ENCODE results near the gene ALG12.

ALG12 gene

GRCh38 chr22:49926916-49927315, 8.7 kb upstream of the ALG12 start:
- TF ChIP-seq FOXP2 (optimal IDR thresholded peaks at IDR 0.05; ENCODE audit: borderline replicate concordance, extremely low read depth, extremely low read length, insufficient read depth): no peak
- TF ChIP-seq POLR2AphosphoS5 (IDR thresholded peaks at IDR 0.05; ENCODE audit: low read depth, low read length): no peak
- no peak for TF ChIP-seq SIN3A (IDR thresholded peaks at IDR 0.05; ENCODE audit: borderline replicate concordance, insufficient read depth, low read length)

- TF ChIP-seq REST (IDR thresholded peaks at IDR 0.05; ENCODE audit: insufficient read depth in 1 of 2, low read depth in 2 of 2, low read length in 2 of 2) (no peak), FOXP2 (optimal IDR thresholded peaks at IDR 0.05; ENCODE audit: borderline replicate concordance, extremely low read depth, extremely low read length, insufficient read depth) (no peak), TAF1 (IDR thresholded peaks at IDR 0.05; ENCODE audit: borderline replicate concordance, insufficient read depth, low read length) (no peak), POLR2AphosphoS5 (IDR thresholded peaks at IDR 0.05; ENCODE audit: low read depth, low read length) (no peak), SIN3A (IDR thresholded peaks at IDR 0.05; ENCODE audit: borderline replicate concordance, insufficient read depth, low read length) (no peak)
Observed at GRCh38 chr22:49925525-49926128, 7.4 kb upstream of the ALG12 start.

- TF ChIP-seq REST (IDR thresholded peaks at IDR 0.05; ENCODE audit: insufficient read depth in 1 of 2, low read depth in 2 of 2, low read length in 2 of 2) (no peak), TAF1 (IDR thresholded peaks at IDR 0.05; ENCODE audit: borderline replicate concordance, insufficient read depth, low read length) (no peak), POLR2AphosphoS5 (IDR thresholded peaks at IDR 0.05; ENCODE audit: low read depth, low read length) (no peak), SIN3A (IDR thresholded peaks at IDR 0.05; ENCODE audit: borderline replicate concordance, insufficient read depth, low read length) (no peak), FOXP2 (optimal IDR thresholded peaks at IDR 0.05; ENCODE audit: borderline replicate concordance, extremely low read depth, extremely low read length, insufficient read depth) (no peak)
Observed at GRCh38 chr22:49924113-49924833, 6.0 kb upstream of the ALG12 start.

- no peak for TF ChIP-seq FOXP2 (optimal IDR thresholded peaks at IDR 0.05; ENCODE audit: borderline replicate concordance, extremely low read depth, extremely low read length, insufficient read depth)
- TF ChIP-seq POLR2AphosphoS5 (IDR thresholded peaks at IDR 0.05; ENCODE audit: low read depth, low read length): no peak
Observed at GRCh38 chr22:49923445-49923844, 5.2 kb upstream of the ALG12 start.

- TF ChIP-seq SIN3A (IDR thresholded peaks at IDR 0.05; ENCODE audit: borderline replicate concordance, insufficient read depth, low read length) (no peak), POLR2AphosphoS5 (IDR thresholded peaks at IDR 0.05; ENCODE audit: low read depth, low read length) (no peak), FOXP2 (optimal IDR thresholded peaks at IDR 0.05; ENCODE audit: borderline replicate concordance, extremely low read depth, extremely low read length, insufficient read depth) (no peak), REST (IDR thresholded peaks at IDR 0.05; ENCODE audit: insufficient read depth in 1 of 2, low read depth in 2 of 2, low read length in 2 of 2) (no peak), TAF1 (IDR thresholded peaks at IDR 0.05; ENCODE audit: borderline replicate concordance, insufficient read depth, low read length) (no peak)
Observed at GRCh38 chr22:49922926-49923325, 4.7 kb upstream of the ALG12 start.

- no peak for TF ChIP-seq REST (IDR thresholded peaks at IDR 0.05; ENCODE audit: insufficient read depth in 1 of 2, low read depth in 2 of 2, low read length in 2 of 2)
- no peak for TF ChIP-seq TAF1 (IDR thresholded peaks at IDR 0.05; ENCODE audit: borderline replicate concordance, insufficient read depth, low read length)
- no peak for TF ChIP-seq SIN3A (IDR thresholded peaks at IDR 0.05; ENCODE audit: borderline replicate concordance, insufficient read depth, low read length)
- no peak for TF ChIP-seq FOXP2 (optimal IDR thresholded peaks at IDR 0.05; ENCODE audit: borderline replicate concordance, extremely low read depth, extremely low read length, insufficient read depth)
- no peak for TF ChIP-seq POLR2AphosphoS5 (IDR thresholded peaks at IDR 0.05; ENCODE audit: low read depth, low read length)
Observed at GRCh38 chr22:49922484-49922883, 4.2 kb upstream of the ALG12 start.

Measured in PFSK-1 (cell line).